Gastrocnemius medialis (tissue), 4 donors: ENCODE data around the gene SLC17A8. TPM values are rescaled to one million over a fixed set of nuclear protein-coding genes. Genes with fewer than 3 reads are reported as not detected.

Source experiments
- ATAC-seq, 2 donors: fragments of 150-250 bp; one replicate each; pipeline ENCODE4 v1.9.1; 2016
- DNase-seq, 2 donors: peaks; one replicate each; pipeline ENCODE4 v3.0.0-alpha.2; 2019
- H3K27ac ChIP-seq, 4 donors: fragments of 200-600 bp; sonication (generic); 1 replicate in 1 of 4; 2 replicates in 3 of 4; pipeline ENCODE4 v1.5.1; 2016 to 2018; ENCODE audit warnings: mild to moderate bottlenecking in 2 of 4, moderate library complexity in 1 of 4
- H3K27me3 ChIP-seq, 3 donors: fragments of 200-600 bp; sonication (generic) in 2 of 3; 1 replicate in 1 of 3; 2 replicates in 2 of 3; pipeline versions ENCODE4 v1.5.1 to v1.6.0; 2016 to 2019; ENCODE audit warnings: mild to moderate bottlenecking in 1 of 3, moderate library complexity in 1 of 3
- H3K36me3 ChIP-seq, 2 donors: fragments of 200-600 bp; sonication (generic) in 1 of 2; one replicate each; pipeline ENCODE4 v1.5.1; 2017 to 2018
- H3K4me1 ChIP-seq, 2 donors: fragments of 200-600 bp; sonication (generic) in 1 of 2; one replicate each; pipeline ENCODE4 v1.5.1; 2016 to 2017; ENCODE audit warnings: mild to moderate bottlenecking in 2 of 2
- H3K4me3 ChIP-seq, 4 donors: fragments of 200-600 bp; sonication (generic) in 3 of 4; 1 replicate in 1 of 4; 2 replicates in 3 of 4; pipeline ENCODE4 v1.5.1; 2016 to 2019; ENCODE audit warnings: mild to moderate bottlenecking in 2 of 4
- H3K9me3 ChIP-seq, 3 donors: fragments of 200-600 bp; sonication (generic) in 2 of 3; 1 replicate in 1 of 3; 2 replicates in 2 of 3; pipeline ENCODE4 v1.5.1; 2016 to 2019
- POLR2A ChIP-seq, 2 donors: fragments of 450-650 bp; IDR thresholded peaks; one replicate each; pipeline ENCODE4 v1.6.1; 2017; ENCODE audit warnings: antibody characterized with exemption in 2 of 2, mild to moderate bottlenecking in 2 of 2, moderate library complexity in 2 of 2
- in situ Hi-C, 4 donors: fragments of 200-750 bp; cut with MboI; loops; one replicate each; pipeline versions ENCODE4 v1.15.0 to v1.8.0; 2017; ENCODE audit warnings: low sequenced_read_pairs in 4 of 4
- intact Hi-C: fragments of 100-400 bp; cut with DNase I; formaldehyde crosslinking; loops from one replicate; pipeline ENCODE4 v1.15.1; 2023; ENCODE audit warnings: low total_unique reads
- total RNA-seq, 4 donors: library from RNA; depleted of rRNA; stranded (reverse); fragments of >200 nt; gene quantifications; one replicate each; pipeline versions ENCODE4 v1.1.0 to v1.2.3, GENCODE V29; 2016
- TF ChIP-seq, protein P1 (sequence below), 5 experiments: fragments of 450-650 bp in 3 of 5; fragments of 200-600 bp in 2 of 5; sonication (generic) in 2 of 5; IDR thresholded peaks in 4 of 5; conservative IDR thresholded peaks in 1 of 5; 1 replicate in 4 of 5; 2 replicates in 1 of 5; pipeline ENCODE4 v1.5.1; 2016 to 2019; ENCODE audit warnings: antibody characterized with exemption in 5 of 5, mild to moderate bottlenecking in 3 of 5, moderate library complexity in 3 of 5

The SLC17A8 gene
- total RNA-seq, 4 donors from 2014 or later = 0.31 TPM; not detected in 3

GRCh38 chr12:100460702-100461101, 103.8 kb downstream of the SLC17A8 start:
- Histone ChIP-seq H3K9me3 (no peaks in the 10 kb centered on the region), H3K36me3 (no peaks in the 10 kb centered on the region), H3K4me1 (no peaks in the 10 kb centered on the region), H3K27me3 (no peaks in the 10 kb centered on the region), H3K27ac (no peak overlapping the region), H3K4me3 (no peak overlapping the region)
- DNase-seq = no peak
- intact Hi-C loops = no loop called here
- TF ChIP-seq POLR2A (IDR thresholded peaks at IDR 0.05) = no peak
- TF ChIP-seq, protein P1, sequence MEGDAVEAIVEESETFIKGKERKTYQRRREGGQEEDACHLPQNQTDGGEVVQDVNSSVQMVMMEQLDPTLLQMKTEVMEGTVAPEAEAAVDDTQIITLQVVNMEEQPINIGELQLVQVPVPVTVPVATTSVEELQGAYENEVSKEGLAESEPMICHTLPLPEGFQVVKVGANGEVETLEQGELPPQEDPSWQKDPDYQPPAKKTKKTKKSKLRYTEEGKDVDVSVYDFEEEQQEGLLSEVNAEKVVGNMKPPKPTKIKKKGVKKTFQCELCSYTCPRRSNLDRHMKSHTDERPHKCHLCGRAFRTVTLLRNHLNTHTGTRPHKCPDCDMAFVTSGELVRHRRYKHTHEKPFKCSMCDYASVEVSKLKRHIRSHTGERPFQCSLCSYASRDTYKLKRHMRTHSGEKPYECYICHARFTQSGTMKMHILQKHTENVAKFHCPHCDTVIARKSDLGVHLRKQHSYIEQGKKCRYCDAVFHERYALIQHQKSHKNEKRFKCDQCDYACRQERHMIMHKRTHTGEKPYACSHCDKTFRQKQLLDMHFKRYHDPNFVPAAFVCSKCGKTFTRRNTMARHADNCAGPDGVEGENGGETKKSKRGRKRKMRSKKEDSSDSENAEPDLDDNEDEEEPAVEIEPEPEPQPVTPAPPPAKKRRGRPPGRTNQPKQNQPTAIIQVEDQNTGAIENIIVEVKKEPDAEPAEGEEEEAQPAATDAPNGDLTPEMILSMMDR (IDR thresholded peaks at IDR 0.05 in 4 of 5, conservative IDR thresholded peaks at IDR 0.05 in 1 of 5) = no peak
- in situ Hi-C loops = no loop called here
- no peak for ATAC-seq

DNA sequence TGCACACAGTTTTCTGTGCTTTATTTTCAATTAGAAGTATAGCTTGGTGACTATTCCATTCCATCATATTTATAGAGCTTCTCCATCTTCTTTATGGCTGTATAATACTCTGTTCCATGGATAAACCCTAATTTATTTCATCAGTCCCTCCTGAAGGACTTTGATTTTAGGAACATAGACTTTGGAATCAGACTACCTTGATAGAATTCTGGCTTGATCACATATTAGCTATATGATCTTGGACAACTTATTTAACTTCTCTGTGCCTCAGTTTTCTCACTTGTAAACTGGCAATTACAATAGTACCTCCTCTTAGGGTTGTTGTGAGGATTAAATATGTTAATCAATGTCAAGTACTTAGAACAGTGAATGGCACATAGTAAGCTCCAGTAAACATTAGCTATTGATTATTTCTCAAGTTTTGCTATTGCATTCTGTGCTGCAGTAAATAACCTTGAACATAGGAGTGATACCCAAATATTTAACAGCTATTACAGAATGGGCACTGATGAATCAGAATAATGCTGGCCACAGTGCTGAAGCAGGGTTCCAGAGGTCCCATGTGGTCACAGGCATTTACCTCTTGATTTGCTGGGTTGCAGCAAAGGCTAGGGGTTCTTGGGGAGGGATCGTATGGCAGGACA, 104.6 kb downstream of the SLC17A8 start:
- Histone ChIP-seq H3K9me3 (no peaks in the 10 kb centered on the region), H3K36me3 (no peaks in the 10 kb centered on the region), H3K4me1 (no peaks in the 10 kb centered on the region), H3K27ac (no peak overlapping the region), H3K27me3 (no peaks in the 10 kb centered on the region), H3K4me3 (no peak overlapping the region)
- TF ChIP-seq, protein P1 (IDR thresholded peaks at IDR 0.05 in 4 of 5, conservative IDR thresholded peaks at IDR 0.05 in 1 of 5) = no peak
- no peak for TF ChIP-seq POLR2A (IDR thresholded peaks at IDR 0.05)
- intact Hi-C loops (no loop called here), in situ Hi-C loops (no loop called here)
- no peak for DNase-seq
- no peak for ATAC-seq

- Histone ChIP-seq H3K27ac (no peak overlapping the region), H3K27me3 (no peaks in the 10 kb centered on the region), H3K36me3 (no peaks in the 10 kb centered on the region), H3K4me1 (no peaks in the 10 kb centered on the region), H3K4me3 (no peak overlapping the region), H3K9me3 (no peaks in the 10 kb centered on the region)
- DNase-seq (no peak), ATAC-seq (no peak)
- in situ Hi-C loops (no loop called here), intact Hi-C loops (no loop called here)
- no peak for TF ChIP-seq POLR2A (IDR thresholded peaks at IDR 0.05)
- TF ChIP-seq, protein P1 (IDR thresholded peaks at IDR 0.05 in 4 of 5, conservative IDR thresholded peaks at IDR 0.05 in 1 of 5) = no peak
Measured at GRCh38 chr12:100463661-100464060, 106.8 kb downstream of the SLC17A8 start.

DNA sequence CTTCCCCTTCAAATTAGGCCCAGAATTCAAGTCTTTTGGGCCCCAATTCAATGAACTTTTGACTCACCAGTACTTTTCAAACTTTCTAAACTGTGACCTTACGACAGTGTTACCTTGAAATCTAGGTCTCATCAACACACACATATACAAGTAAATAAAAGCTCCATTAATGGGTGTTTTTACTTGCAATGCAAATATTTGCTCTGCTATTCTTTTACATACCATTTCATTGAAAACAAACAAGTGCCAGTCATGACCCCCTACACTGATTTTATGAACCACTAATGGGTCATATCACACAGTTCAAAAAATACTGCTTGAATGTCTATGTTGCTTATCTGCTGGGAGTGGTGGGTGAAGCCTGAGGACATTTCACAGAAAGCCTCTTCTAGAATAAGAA, 107.7 kb downstream of the SLC17A8 start:
- intact Hi-C loops (no loop called here), in situ Hi-C loops (no loop called here)
- Histone ChIP-seq H3K27me3 (no peaks in the 10 kb centered on the region), H3K36me3 (no peaks in the 10 kb centered on the region), H3K9me3 (no peaks in the 10 kb centered on the region), H3K27ac (no peak overlapping the region), H3K4me3 (no peak overlapping the region), H3K4me1 (no peaks in the 10 kb centered on the region)
- DNase-seq (no peak), ATAC-seq (no peak)
- TF ChIP-seq POLR2A (IDR thresholded peaks at IDR 0.05) = no peak
- TF ChIP-seq, protein P1 (IDR thresholded peaks at IDR 0.05 in 4 of 5, conservative IDR thresholded peaks at IDR 0.05 in 1 of 5) = no peak

DNA sequence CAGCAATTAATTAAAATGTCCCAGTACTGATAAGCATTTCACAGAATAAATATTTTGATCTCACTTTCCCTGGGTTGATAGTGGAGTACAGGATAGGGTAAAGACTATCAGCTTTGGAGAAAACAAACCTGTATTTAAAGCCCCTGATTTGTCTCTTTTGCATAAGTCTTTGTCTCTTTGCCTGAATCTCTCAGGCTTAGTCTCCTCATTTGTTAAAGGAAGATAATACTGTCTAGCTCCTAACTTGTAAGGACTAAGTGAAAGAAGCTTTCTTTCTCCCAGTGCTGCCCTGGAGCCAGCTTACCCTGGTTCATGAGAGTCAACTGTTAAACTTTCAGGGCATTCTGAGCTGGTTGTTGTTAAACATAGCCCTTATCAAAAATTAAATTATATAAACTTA, 111.3 kb downstream of the SLC17A8 start:
- H3K9me3 ChIP-seq = no peaks in the 10 kb centered on the region
- no peaks in the 10 kb centered on the region for H3K36me3 ChIP-seq
- in situ Hi-C loops (no loop called here), intact Hi-C loops (no loop called here)
- H3K4me1 ChIP-seq = no peaks in the 10 kb centered on the region
- ATAC-seq = no peak
- TF ChIP-seq POLR2A (IDR thresholded peaks at IDR 0.05) = no peak
- TF ChIP-seq, protein P1 (IDR thresholded peaks at IDR 0.05 in 4 of 5, conservative IDR thresholded peaks at IDR 0.05 in 1 of 5) = no peak
- no peak for DNase-seq
- no peak overlapping the region for H3K4me3 ChIP-seq
- no peak overlapping the region for H3K27ac ChIP-seq
- H3K27me3 ChIP-seq = no peaks in the 10 kb centered on the region
